Measurements from ENCODE around the gene ARHGEF28.
A peak's percentile ranks its signal among the peaks of the same experiment; 100 is the strongest.

The ARHGEF28 gene

DNA sequence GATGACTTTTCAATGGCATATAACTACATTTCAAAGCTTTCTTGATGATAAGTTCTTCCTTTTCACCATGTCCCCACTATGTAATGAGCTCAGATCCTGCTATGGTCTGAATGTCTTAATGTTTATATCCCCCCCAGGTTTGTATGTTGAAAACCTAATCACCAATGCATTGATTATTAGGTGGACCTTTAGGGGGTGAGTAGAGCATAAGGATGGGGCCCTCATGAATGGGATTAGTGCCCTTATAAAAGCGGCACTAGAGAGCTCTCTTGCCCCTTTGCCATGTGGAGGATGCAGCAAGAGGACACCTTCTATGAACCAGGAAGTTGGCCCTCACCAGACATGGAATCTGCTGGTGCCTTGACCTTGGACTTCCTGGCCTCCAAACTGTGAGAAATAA, 316.8 kb downstream of the ARHGEF28 start:
- Histone ChIP-seq H3K9me3 (ENCODE audit: control insufficient read depth, insufficient read depth, low read length) (no peaks in the 10 kb centered on the region), H3K4me2 (ENCODE audit: low read length) (no peak overlapping the region), H3K4me3 (ENCODE audit: low read length) (no peak overlapping the region), H3K9me2 (replicated peaks; ENCODE audit: control insufficient read depth, low read length) (no peaks in the 10 kb centered on the region), H3K27me3 (ENCODE audit: control insufficient read depth, low read length) (no peaks in the 10 kb centered on the region), H3F3A (ENCODE audit: control insufficient read depth, insufficient read depth) (no peaks in the 10 kb centered on the region), H3K4me1 (ENCODE audit: control insufficient read depth, low read length) (peaks cover 21% of the 10 kb centered on the region), H3K36me3 (ENCODE audit: control insufficient read depth, low read length) (no peaks in the 10 kb centered on the region), H3K79me2 (ENCODE audit: control insufficient read depth, low read length) (no peaks in the 10 kb centered on the region), H3K27ac (ENCODE audit: low read depth, low read length) (no peak overlapping the region), H4K20me1 (ENCODE audit: control insufficient read depth, insufficient read depth, low read depth, low read length) (no peaks in the 10 kb centered on the region)
- TF ChIP-seq EZH2phosphoT487 (IDR thresholded peaks at IDR 0.05; ENCODE audit: borderline replicate concordance, low read length), result no peak
- TF ChIP-seq, protein P1, sequence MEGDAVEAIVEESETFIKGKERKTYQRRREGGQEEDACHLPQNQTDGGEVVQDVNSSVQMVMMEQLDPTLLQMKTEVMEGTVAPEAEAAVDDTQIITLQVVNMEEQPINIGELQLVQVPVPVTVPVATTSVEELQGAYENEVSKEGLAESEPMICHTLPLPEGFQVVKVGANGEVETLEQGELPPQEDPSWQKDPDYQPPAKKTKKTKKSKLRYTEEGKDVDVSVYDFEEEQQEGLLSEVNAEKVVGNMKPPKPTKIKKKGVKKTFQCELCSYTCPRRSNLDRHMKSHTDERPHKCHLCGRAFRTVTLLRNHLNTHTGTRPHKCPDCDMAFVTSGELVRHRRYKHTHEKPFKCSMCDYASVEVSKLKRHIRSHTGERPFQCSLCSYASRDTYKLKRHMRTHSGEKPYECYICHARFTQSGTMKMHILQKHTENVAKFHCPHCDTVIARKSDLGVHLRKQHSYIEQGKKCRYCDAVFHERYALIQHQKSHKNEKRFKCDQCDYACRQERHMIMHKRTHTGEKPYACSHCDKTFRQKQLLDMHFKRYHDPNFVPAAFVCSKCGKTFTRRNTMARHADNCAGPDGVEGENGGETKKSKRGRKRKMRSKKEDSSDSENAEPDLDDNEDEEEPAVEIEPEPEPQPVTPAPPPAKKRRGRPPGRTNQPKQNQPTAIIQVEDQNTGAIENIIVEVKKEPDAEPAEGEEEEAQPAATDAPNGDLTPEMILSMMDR (IDR thresholded peaks at IDR 0.05; ENCODE audit: low read depth, low read length, poor library complexity, severe bottlenecking), result no peak

DNA sequence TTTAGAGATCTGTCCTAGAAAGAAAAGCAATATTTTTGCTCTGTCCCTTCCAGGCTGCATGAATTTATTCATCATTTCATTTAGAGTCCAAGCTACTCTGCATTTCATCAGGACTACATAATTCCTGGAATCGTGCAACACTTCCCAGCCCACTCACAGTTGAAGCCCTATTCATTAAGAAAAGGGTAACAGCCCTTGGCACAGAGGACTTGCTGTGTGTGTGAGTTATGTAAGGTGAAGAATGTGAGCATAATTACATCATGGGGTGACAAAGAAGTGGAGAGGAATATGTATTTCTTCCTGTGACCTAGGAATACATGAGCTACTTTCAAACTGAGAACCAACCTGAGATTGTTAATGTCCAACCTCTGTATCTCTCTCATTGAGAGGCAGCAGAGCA, 317.4 kb downstream of the ARHGEF28 start:
- Histone ChIP-seq H3K27me3 (ENCODE audit: control insufficient read depth, low read length) (no peaks in the 10 kb centered on the region), H3K4me3 (ENCODE audit: low read length) (no peak overlapping the region), H3K36me3 (ENCODE audit: control insufficient read depth, low read length) (no peaks in the 10 kb centered on the region), H3K4me1 (ENCODE audit: control insufficient read depth, low read length) (peaks cover 26% of the 10 kb centered on the region), H3K79me2 (ENCODE audit: control insufficient read depth, low read length) (no peaks in the 10 kb centered on the region), H3K9me3 (ENCODE audit: control insufficient read depth, insufficient read depth, low read length) (no peaks in the 10 kb centered on the region), H3K4me2 (ENCODE audit: low read length) (no peak overlapping the region), H3F3A (ENCODE audit: control insufficient read depth, insufficient read depth) (no peaks in the 10 kb centered on the region), H3K27ac (ENCODE audit: low read depth, low read length) (no peak overlapping the region), H3K9me2 (replicated peaks; ENCODE audit: control insufficient read depth, low read length) (no peaks in the 10 kb centered on the region), H4K20me1 (ENCODE audit: control insufficient read depth, insufficient read depth, low read depth, low read length) (no peaks in the 10 kb centered on the region)
- TF ChIP-seq EZH2phosphoT487 (IDR thresholded peaks at IDR 0.05; ENCODE audit: borderline replicate concordance, low read length), result no peak
- TF ChIP-seq, protein P1 (IDR thresholded peaks at IDR 0.05; ENCODE audit: low read depth, low read length, poor library complexity, severe bottlenecking), result no peak

DNA sequence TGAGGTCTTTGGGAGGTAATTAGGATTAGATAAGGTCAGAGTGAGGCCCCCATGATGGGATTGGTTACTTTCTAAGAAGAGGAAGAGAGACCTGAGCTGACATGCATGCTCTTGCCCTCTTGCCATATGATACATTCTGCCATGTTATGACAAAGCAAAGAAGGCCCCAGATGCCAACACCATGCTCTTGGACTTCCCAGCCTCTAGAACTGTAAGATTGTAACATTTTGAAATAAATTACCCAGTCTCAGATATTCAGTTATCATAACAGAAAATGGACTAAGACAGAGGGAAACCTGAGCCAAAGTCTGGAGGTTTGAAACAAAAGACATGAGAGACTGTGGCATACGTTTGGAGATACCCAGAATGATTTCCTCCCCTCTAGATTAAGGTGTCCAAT, 318.6 kb downstream of the ARHGEF28 start:
- Histone ChIP-seq H4K20me1 (ENCODE audit: control insufficient read depth, insufficient read depth, low read depth, low read length) (no peaks in the 10 kb centered on the region), H3K4me3 (ENCODE audit: low read length) (no peak overlapping the region), H3K36me3 (ENCODE audit: control insufficient read depth, low read length) (no peaks in the 10 kb centered on the region), H3K27me3 (ENCODE audit: control insufficient read depth, low read length) (no peaks in the 10 kb centered on the region), H3K9me2 (replicated peaks; ENCODE audit: control insufficient read depth, low read length) (no peaks in the 10 kb centered on the region), H3K9me3 (ENCODE audit: control insufficient read depth, insufficient read depth, low read length) (no peaks in the 10 kb centered on the region), H3F3A (ENCODE audit: control insufficient read depth, insufficient read depth) (no peaks in the 10 kb centered on the region), H3K27ac (ENCODE audit: low read depth, low read length) (no peak overlapping the region), H3K4me1 (ENCODE audit: control insufficient read depth, low read length) (peaks cover 36% of the 10 kb centered on the region), H3K4me2 (ENCODE audit: low read length) (no peak overlapping the region), H3K79me2 (ENCODE audit: control insufficient read depth, low read length) (no peaks in the 10 kb centered on the region)
- TF ChIP-seq, protein P1 (IDR thresholded peaks at IDR 0.05; ENCODE audit: low read depth, low read length, poor library complexity, severe bottlenecking), result no peak
- TF ChIP-seq EZH2phosphoT487 (IDR thresholded peaks at IDR 0.05; ENCODE audit: borderline replicate concordance, low read length), result no peak

DNA sequence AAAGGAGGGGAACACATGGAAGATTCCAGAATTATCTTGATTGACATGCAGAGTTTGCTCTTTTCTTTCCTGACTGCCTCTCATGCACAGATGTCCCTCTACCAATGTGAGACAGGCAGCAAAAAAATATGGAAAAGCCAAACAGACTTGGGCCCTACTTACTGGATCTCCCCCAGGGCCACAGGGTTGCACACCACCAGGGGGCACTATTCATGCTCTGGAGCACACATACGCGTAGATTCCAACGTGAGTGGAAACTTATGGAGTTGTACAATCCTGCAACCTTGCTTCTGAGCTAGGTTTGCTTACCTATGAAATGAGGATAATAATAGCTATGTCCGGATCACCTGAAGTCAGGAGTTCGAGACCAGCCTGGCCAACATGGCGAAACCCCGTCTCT, 319.5 kb downstream of the ARHGEF28 start:
- H3K9me3 ChIP-seq (ENCODE audit: control insufficient read depth, insufficient read depth, low read length), result no peaks in the 10 kb centered on the region
- peaks cover 41% of the 10 kb centered on the region for H3K4me1 ChIP-seq (ENCODE audit: control insufficient read depth, low read length)
- H3K36me3 ChIP-seq (ENCODE audit: control insufficient read depth, low read length), result no peaks in the 10 kb centered on the region
- no peak overlapping the region for H3K27ac ChIP-seq (ENCODE audit: low read depth, low read length)
- H3K4me3 ChIP-seq (ENCODE audit: low read length), result no peak overlapping the region
- no peaks in the 10 kb centered on the region for H3F3A ChIP-seq (ENCODE audit: control insufficient read depth, insufficient read depth)
- TF ChIP-seq, protein P1 (IDR thresholded peaks at IDR 0.05; ENCODE audit: low read depth, low read length, poor library complexity, severe bottlenecking), result peak; percentile 58
- TF ChIP-seq EZH2phosphoT487 (IDR thresholded peaks at IDR 0.05; ENCODE audit: borderline replicate concordance, low read length), result no peak
- H3K4me2 ChIP-seq (ENCODE audit: low read length), result no peak overlapping the region
- no peaks in the 10 kb centered on the region for H3K9me2 ChIP-seq (replicated peaks; ENCODE audit: control insufficient read depth, low read length)
- no peaks in the 10 kb centered on the region for H4K20me1 ChIP-seq (ENCODE audit: control insufficient read depth, insufficient read depth, low read depth, low read length)
- no peaks in the 10 kb centered on the region for H3K79me2 ChIP-seq (ENCODE audit: control insufficient read depth, low read length)
- no peaks in the 10 kb centered on the region for H3K27me3 ChIP-seq (ENCODE audit: control insufficient read depth, low read length)

Data from DOHH2 (cell line).